Stimulated activated CD8-positive, alpha-beta memory T cell treated with anti-CD3 and anti-CD28 coated beads, Interleukin-4, amount 100 ng/mL, for 1 hour (primary cell): Measurements from ENCODE around the gene ACTMAP.
"Not testable (repeated sequence)": the region's sequence is repeated elsewhere in the genome, so short reads cannot be mapped to it uniquely, and the experiment has no call there.

ENCODE experiments used
- DNase-seq, 2 donors: peaks; one replicate each; pipeline ENCODE4 v3.0.0-alpha.2; 2020; ENCODE audit warnings: low read depth in 2 of 2, low spot score in 1 of 2

Gene ACTMAP

GRCh38 chr19:40745402-40745780, 4.9 kb downstream of the ACTMAP start:
- DNase-seq, result no peak

- no peak for DNase-seq
These were observed 5.5 kb downstream of the ACTMAP start for GRCh38 chr19:40744554-40745401.

DNA sequence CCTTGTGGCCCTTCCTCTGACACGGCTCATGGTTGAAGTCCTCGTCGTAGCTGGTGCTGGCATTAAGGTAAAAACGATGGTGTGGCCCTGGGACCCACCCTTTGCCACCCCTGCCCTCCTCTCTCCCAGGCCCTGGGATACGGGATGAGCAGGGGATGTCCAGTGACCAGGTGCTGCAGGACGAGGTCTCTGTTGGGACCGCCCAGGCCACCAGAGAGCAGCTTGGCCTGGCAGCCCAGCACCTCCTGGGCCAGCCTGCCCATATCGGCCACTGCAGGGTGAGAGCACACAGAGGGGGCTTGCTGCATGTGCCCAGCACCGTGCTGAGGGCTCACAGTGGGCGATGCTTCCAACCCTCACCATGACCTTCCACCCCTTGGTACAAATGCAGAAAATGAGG, 6.4 kb downstream of the ACTMAP start:
- DNase-seq, result no peak

DNA sequence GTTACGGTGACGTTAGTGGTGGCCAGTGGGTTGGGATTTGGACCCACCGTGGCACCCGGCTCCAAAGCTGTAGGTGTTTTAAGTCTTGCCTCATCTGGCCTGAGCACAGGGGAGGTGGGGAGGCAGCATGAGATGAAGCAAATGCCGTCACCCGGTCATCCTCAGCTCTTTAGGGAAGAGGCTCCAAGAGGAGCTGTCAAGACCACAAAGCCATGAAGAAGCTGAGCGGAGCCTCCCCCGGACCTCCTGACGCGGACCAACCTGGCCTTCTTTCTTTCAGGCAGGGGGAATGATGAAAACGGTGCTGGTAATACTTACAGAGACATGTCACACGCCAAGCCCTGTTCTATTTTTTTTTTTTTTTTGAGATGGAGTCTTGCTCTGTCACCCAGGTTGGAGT, 7.4 kb downstream of the ACTMAP start:
- DNase-seq, result no peak

- DNase-seq, result no peak
These were observed 7.8 kb downstream of the ACTMAP start for GRCh38 chr19:40742477-40742876.

- no peak for DNase-seq
These were observed 8.5 kb downstream of the ACTMAP start for GRCh38 chr19:40741527-40742390.

DNA sequence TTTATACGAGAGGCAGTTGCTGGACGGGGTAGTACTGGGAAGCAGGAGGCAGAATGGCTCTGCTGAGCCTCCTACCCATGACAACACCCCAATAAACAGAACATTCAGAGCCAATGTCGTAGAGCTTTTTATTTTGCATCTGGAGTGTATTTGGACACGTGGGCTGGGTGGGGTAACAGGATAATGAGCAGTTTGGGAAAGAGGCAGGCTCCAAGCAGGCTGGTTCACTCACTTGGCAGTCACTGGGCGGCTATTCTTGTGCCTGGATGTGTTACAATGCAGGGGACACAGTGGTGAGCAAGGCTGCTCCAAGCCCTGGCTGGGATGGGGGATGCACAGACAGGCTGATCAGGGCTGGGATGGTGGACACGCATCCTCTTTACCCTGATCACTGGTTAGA, 9.5 kb downstream of the ACTMAP start:
- no peak for DNase-seq

- no peak for DNase-seq
These were observed 10.2 kb downstream of the ACTMAP start for GRCh38 chr19:40739871-40740703.

DNA sequence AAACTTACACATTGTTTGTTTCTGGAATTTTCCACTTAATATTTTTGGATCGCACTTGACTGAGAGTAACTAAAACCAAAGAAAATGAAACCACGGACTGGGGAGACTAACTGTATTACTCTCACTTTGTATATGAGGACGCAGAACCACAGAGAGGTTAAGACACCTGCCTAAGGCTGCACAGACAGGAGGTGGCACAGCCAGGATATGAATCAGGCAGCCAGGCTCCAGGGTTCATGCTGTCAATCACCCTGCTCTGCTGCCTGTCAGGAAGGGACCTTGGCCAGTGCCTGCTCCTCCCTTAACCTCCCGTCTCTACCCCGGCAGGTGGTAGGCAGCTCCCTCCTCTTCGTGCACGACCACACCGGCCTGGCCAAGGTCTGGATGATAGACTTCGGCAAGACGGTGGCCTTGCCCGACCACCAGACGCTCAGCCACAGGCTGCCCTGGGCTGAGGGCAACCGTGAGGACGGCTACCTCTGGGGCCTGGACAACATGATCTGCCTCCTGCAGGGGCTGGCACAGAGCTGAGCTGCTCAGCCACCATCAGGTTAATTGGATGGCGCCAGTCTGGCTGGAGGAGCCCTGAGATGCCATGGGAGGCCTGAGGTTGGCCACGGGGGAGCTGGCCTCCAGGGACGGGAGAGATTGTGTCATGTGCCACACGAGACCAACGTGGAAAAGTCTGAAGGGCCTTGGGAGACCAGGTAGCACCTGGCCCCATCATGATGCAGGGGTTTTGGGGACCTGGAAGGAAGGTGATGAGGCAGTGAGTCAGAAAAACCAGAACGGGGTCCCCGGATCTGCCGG, 11.0 kb downstream of the ACTMAP start:
- no peak for DNase-seq

- DNase-seq, result no peak
These were observed 13.1 kb downstream of the ACTMAP start for GRCh38 chr19:40737102-40737644.

- DNase-seq, result no peak
These were observed 13.6 kb downstream of the ACTMAP start for GRCh38 chr19:40736661-40737060.

DNA sequence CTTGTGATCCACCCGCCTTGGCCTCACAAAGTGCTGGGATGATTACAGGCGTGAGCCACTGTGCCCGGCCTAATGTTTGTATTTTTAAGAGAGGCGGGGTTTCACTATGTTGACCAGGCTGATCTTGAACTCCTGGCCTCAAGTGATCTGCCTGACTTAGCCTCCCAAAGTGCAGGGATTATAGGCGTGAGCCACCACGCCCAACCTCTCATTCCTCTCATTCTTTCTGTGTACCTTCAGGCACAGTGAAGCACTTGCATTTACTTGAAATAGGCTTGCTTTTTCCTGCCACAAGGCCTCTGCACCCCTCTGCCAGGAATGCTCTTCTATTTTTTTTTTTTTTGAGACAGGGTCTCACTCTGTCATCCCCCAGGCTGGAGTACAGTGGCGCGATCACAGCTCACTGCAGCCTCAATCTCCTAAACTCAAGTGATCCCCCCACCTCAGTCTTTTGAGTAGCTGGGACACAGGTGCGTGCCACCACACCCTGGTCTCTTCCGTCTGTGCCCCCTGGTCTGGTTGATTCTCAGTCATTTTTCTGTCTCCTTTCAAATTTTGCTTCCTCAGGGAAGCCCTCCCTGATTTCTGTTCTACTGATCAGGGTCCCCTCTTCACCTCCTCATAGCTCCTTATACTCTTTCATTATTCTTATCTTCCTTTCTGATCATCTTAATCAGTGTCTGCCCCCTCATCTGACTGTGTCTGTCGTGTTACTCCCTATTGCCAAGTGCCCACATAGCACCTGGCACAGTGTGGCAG, 15.1 kb downstream of the ACTMAP start:
- DNase-seq, result no peak

DNA sequence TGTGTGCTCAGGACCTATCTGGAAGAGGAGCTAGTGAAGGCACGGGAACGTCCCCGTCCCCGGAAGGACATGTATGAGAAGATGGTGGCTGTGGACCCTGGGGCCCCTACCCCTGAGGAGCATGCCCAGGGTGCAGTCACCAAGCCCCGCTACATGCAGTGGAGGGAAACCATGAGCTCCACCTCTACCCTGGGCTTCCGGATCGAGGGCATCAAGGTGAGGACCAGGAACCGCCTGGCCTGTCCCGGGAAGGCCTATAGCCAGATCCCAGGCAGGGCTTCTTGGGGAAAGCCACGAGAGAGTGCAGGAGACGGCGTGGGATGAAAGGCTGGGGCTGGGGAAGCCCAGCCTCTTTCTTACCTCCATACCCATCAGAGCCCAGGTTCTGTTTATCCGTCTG, 17.1 kb downstream of the ACTMAP start:
- no peak for DNase-seq

- DNase-seq, result not testable (repeated sequence)
These were observed 18.0 kb downstream of the ACTMAP start for GRCh38 chr19:40732304-40732703.

GRCh38 chr19:40730065-40730464, 20.2 kb downstream of the ACTMAP start:
- DNase-seq, result not testable (repeated sequence)

GRCh38 chr19:40726279-40726678, 24.0 kb downstream of the ACTMAP start:
- no peak for DNase-seq

DNA sequence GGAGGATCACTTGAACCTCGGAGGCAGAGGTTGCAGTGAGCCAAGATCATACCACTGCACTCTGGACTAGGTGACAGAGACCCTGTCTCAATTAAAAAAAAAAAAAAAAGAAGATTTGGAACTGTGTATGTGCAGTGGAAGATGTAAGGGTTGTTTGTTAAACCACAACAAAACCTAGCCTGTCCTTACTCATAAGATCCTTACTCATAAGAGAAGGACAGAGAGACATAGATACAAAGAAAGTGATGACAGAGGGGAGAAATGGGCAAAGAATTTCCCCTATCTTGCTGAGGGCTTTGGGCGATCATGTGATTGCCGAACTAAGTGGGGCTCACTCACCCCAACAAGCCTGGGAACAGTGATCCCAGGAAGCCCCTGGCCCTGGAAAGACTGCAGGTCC, 25.4 kb downstream of the ACTMAP start:
- DNase-seq, result no peak

- DNase-seq, result no peak
These were observed 26.0 kb downstream of the ACTMAP start for GRCh38 chr19:40724315-40724714.

- DNase-seq, result no peak
These were observed 26.5 kb downstream of the ACTMAP start for GRCh38 chr19:40723661-40724254.
